RWPE1 (cell line): ENCODE results near the gene ISG15.
A peak's percentile ranks its signal among the peaks of the same experiment; 100 is the strongest.

Experiments
- CTCF ChIA-PET: fragments of 350-600 bp; sonication (Branson Sonifier 250); formaldehyde crosslinking; extraction: SDS; loops from one replicate; lab custom pipeline; 2021; lab: Yijun Ruan, JAX
- POLR2A ChIA-PET: fragments of 400-600 bp; formaldehyde crosslinking; extraction: SDS; loops from one replicate; lab custom pipeline; 2020; ENCODE audit warnings: antibody characterized with exemption; ENCODE audit not compliant: low non-redundant PET; lab: Yijun Ruan, JAX
- DNase-seq: peaks from one replicate; pipeline ENCODE4 v3.0.0; 2012; ENCODE audit warnings: low spot score
- H3K27ac ChIP-seq: fragments of 450-650 bp; 2 replicates; pipeline ENCODE4 v1.5.1; 2017
- TF ChIP-seq, protein P1 (sequence below): fragments of 450-650 bp; conservative IDR thresholded peaks from 2 replicates; pipeline ENCODE4 v1.5.1; 2017; ENCODE audit warnings: low read depth, mild to moderate bottlenecking

ISG15 gene

GRCh38 chr1:1052003-1052840, 38.9 kb downstream of the ISG15 start:
- POLR2A ChIA-PET, result interaction anchor here (0.7 kb wide), 1 partner anchor 31 kb away, joined by 3 read pairs; no protein-coding TSS in a partner anchor

GRCh38 chr1:1053022-1053421, 39.7 kb downstream of the ISG15 start:
- peak overlapping the region; percentile 48; the same call in 1 of the 2 replicates for H3K27ac ChIP-seq
- TF ChIP-seq, protein P1, sequence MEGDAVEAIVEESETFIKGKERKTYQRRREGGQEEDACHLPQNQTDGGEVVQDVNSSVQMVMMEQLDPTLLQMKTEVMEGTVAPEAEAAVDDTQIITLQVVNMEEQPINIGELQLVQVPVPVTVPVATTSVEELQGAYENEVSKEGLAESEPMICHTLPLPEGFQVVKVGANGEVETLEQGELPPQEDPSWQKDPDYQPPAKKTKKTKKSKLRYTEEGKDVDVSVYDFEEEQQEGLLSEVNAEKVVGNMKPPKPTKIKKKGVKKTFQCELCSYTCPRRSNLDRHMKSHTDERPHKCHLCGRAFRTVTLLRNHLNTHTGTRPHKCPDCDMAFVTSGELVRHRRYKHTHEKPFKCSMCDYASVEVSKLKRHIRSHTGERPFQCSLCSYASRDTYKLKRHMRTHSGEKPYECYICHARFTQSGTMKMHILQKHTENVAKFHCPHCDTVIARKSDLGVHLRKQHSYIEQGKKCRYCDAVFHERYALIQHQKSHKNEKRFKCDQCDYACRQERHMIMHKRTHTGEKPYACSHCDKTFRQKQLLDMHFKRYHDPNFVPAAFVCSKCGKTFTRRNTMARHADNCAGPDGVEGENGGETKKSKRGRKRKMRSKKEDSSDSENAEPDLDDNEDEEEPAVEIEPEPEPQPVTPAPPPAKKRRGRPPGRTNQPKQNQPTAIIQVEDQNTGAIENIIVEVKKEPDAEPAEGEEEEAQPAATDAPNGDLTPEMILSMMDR, result no peak
- ChIA-PET CTCF (no interaction called here), POLR2A (no interaction called here)
- DNase-seq, result no peak

More at GRCh38 chr1:1052003-1052840, 38.9 kb downstream of the ISG15 start:
- no peak for DNase-seq
- TF ChIP-seq, protein P1, result no peak
- 0 out of 2 replicates have a peak overlapping the region, but pooled peaks have one; percentile 20 for H3K27ac ChIP-seq
- CTCF ChIA-PET, result no interaction called here

- TF ChIP-seq, protein P1, result no peak
- no peak for DNase-seq
- CTCF ChIA-PET, result no interaction called here
- H3K27ac ChIP-seq, result peak overlapping the region; percentile 48
- POLR2A ChIA-PET, result no interaction called here
Measured at GRCh38 chr1:1053682-1054081, 40.4 kb downstream of the ISG15 start.

DNA sequence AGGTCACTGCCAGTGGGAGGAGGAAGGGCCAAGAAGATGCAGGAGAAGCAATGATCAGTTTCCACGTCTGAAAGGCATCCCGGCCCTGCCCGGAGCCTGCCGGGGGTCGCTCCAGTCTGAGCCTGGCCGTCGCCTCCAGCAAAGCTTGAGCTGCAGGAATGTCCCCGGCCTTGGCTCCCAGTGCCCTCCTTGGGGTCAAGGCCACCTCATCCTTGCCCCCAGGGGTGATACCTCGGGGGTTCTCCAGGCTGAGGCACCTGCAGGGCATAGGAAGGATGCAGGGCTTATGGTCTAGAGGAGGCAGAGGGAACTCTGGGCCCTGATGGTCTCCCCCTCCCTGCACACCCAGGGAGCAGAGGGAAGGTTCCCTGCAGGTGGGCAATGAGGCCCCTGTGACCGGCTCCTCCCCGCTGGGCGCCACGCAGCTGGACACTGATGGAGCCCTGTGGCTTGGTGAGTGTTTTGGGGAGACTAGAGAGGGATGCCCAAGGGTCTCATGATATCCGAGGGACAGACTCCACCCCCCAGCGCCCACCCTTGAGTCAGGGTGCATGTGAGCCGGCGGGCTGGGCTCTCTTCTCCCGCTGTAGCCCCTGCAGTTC, 40.9 kb downstream of the ISG15 start:
- ChIA-PET CTCF (no interaction called here), POLR2A (no interaction called here)
- H3K27ac ChIP-seq, result peak overlapping the region; percentile 48
- TF ChIP-seq, protein P1, result no peak
- DNase-seq, result no peak

DNA sequence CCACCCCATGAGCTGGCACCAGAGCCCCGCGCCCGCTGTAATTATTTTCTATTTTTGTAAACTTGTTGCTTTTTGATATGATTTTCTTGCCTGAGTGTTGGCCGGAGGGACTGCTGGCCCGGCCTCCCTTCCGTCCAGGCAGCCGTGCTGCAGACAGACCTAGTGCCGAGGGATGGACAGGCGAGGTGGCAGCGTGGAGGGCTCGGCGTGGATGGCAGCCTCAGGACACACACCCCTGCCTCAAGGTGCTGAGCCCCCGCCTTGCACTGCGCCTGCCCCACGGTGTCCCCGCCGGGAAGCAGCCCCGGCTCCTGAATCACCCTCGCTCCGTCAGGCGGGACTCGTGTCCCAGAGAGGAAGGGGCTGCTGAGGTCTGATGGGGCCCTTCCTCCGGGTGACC, 41.7 kb downstream of the ISG15 start:
- 0 out of 2 replicates have a peak overlapping the region, but pooled peaks have one; percentile 17 for H3K27ac ChIP-seq
- TF ChIP-seq, protein P1, result no peak
- POLR2A ChIA-PET, result no interaction called here
- CTCF ChIA-PET, result interaction anchor here (0.6 kb wide), 1 partner anchor 20 kb away, joined by 3 read pairs; no protein-coding TSS in a partner anchor
- DNase-seq, result no peak
